K562 (cell line): ENCODE results near the gene CLGN. TPM values are rescaled to one million over a fixed set of nuclear protein-coding genes. Genes with fewer than 3 reads are reported as not detected.

Experiments used
- ARID1B ChIP-seq: fragments of 450-650 bp; IDR thresholded peaks from 2 replicates; pipeline ENCODE4 v1.6.1; 2016; ENCODE audit warnings: antibody characterized with exemption, mild to moderate bottlenecking, inconsistent platforms
- EGR1 ChIP-seq: fragments of 450-650 bp; conservative IDR thresholded peaks from 2 replicates; pipeline ENCODE4 v1.6.1; 2017; ENCODE audit warnings: mild to moderate bottlenecking
- HEY1 ChIP-seq: fragments of 250-450 bp; sonication (Bioruptor Pico); IDR thresholded peaks from 2 replicates; pipeline ENCODE4 v1.5.0; 2020; ENCODE audit warnings: mild to moderate bottlenecking, moderate library complexity, borderline replicate concordance
- HMG20A ChIP-seq: fragments of 450-650 bp; formaldehyde crosslinking; conservative IDR thresholded peaks from 2 replicates; pipeline ENCODE4 v1.4.0; 2020; ENCODE audit warnings: mild to moderate bottlenecking, mixed read lengths
- HOXB6 ChIP-seq: fragments of 250-450 bp; sonication (Bioruptor Pico); IDR thresholded peaks from 2 replicates; pipeline ENCODE4 v1.5.1; 2022; ENCODE audit warnings: mild to moderate bottlenecking, borderline replicate concordance
- L3MBTL2 ChIP-seq: fragments of 450-650 bp; IDR thresholded peaks from 2 replicates; pipeline ENCODE4 v1.6.1; 2016; ENCODE audit warnings: mild to moderate bottlenecking, moderate library complexity
- MED1 ChIP-seq: sonication (generic); formaldehyde crosslinking; IDR thresholded peaks from 2 replicates; pipeline ENCODE4 v1.8.1; 2023; ENCODE audit warnings: missing genetic modification reagents, borderline replicate concordance
- MLX ChIP-seq, 2 experiments: fragments of 450-650 bp in 1 of 2; sonication (generic) in 1 of 2; formaldehyde crosslinking; conservative IDR thresholded peaks; 2 replicates each; pipeline versions ENCODE4 v1.4.0 to v1.8.1; 2020 to 2022; ENCODE audit warnings: mild to moderate bottlenecking in 1 of 2, missing genetic modification reagents in 1 of 2
- MXI1 ChIP-seq: IDR thresholded peaks from 2 replicates; pipeline ENCODE4 v1.6.1; 2011; ENCODE audit warnings: low read depth, mild to moderate bottlenecking, improper control_type of control experiment, low read length
- NELFE ChIP-seq: IDR thresholded peaks from 2 replicates; pipeline ENCODE4 v1.6.1; 2011; ENCODE audit warnings: mild to moderate bottlenecking; ENCODE audit not compliant: insufficient read depth, insufficient read length
- NFE2L1 ChIP-seq: fragments of 450-650 bp; IDR thresholded peaks from 2 replicates; pipeline ENCODE4 v1.6.1; 2016; ENCODE audit warnings: missing genetic modification characterization, low read depth, mild to moderate bottlenecking, missing compliant biosample characterization, moderate library complexity, borderline replicate concordance
- VEZF1 ChIP-seq: fragments of 200-800 bp; sonication (Bioruptor generic); IDR thresholded peaks from 2 replicates; pipeline ENCODE4 v1.6.1; 2017; ENCODE audit warnings: missing genetic modification characterization, missing compliant biosample characterization
- ZFP30 ChIP-seq: fragments of 250-450 bp; sonication (Bioruptor Pico); IDR thresholded peaks from 2 replicates; pipeline ENCODE4 v1.8.0; 2022; ENCODE audit warnings: moderate library complexity, mild to moderate bottlenecking, inconsistent platforms, borderline replicate concordance
- ZNF184 ChIP-seq: sonication (generic); formaldehyde crosslinking; IDR thresholded peaks from 2 replicates; pipeline ENCODE4 v1.5.0; 2020; ENCODE audit warnings: missing genetic modification reagents
- ZNF639 ChIP-seq, 2 experiments: fragments of 200-800 bp in 1 of 2; sonication (Bioruptor generic) in 1 of 2; sonication (generic) in 1 of 2; formaldehyde crosslinking in 1 of 2; IDR thresholded peaks in 1 of 2; conservative IDR thresholded peaks in 1 of 2; 2 replicates each; pipeline versions ENCODE4 v1.5.0 to v1.6.1; 2016 to 2020; ENCODE audit warnings: missing compliant biosample characterization in 1 of 2, missing genetic modification characterization in 1 of 2, missing genetic modification reagents in 1 of 2
- ZSCAN29 ChIP-seq: fragments of 450-650 bp; IDR thresholded peaks from 2 replicates; pipeline ENCODE4 v1.6.1; 2017
- ZZZ3 ChIP-seq: fragments of 450-650 bp; IDR thresholded peaks from 2 replicates; pipeline ENCODE4 v1.6.1; 2016; ENCODE audit warnings: antibody characterized with exemption, mild to moderate bottlenecking, moderate library complexity
- polyA plus RNA-seq, 8 experiments: library from polyadenylated mRNA; depleted of rRNA in 4 of 8; stranded (reverse) in 5 of 8; unstranded in 3 of 8; fragments of >200 nt; fragmentation: Nextera tagmentation in 2 of 8; fragmentation: Illumina TruSeq in 1 of 8; extraction: Ambion mirVana in 2 of 8; extraction: Trizol in 1 of 8; gene quantifications; 2 replicates each; pipeline versions ENCODE4 v1.2.1 to v1.2.3, GENCODE V29; 2011 to 2014; ENCODE audit warnings: inconsistent platforms in 1 of 8, missing spikeins in 1 of 8
- total RNA-seq, 7 experiments: library from RNA; depleted of rRNA in 6 of 7; stranded (reverse); fragments of >200 nt in 6 of 7; fragmentation: Illumina TruSeq in 2 of 7; extraction: Trizol in 2 of 7; gene quantifications; 2 replicates each; pipeline versions ENCODE4 v1.2.1 to v1.2.3, GENCODE V29; 2011 to 2021; ENCODE audit warnings: low replicate concordance in 1 of 7

Gene CLGN
- total and polyA plus RNA-seq, 9 of the 15 experiments (the other 6 are each of a cell fraction or from before 2014, with no cell fraction given), result 0.22 to 3.6 (median 2.7) TPM

GRCh38 chr4:140427106-140427918, at the start of gene CLGN (continued):
- TF ChIP-seq ZZZ3 (no peak), MED1 (CRISPR knock-in tag) (no peak), ZSCAN29 (no peak), MLX (CRISPR knock-in tag; conservative IDR thresholded peaks at IDR 0.05) (no peak), L3MBTL2 (peak; percentile 97), ARID1B (no peak), VEZF1 (CRISPR knock-in tag) (peak; percentile 56), NFE2L1 (tag) (no peak), HOXB6 (CRISPR knock-in tag) (no peak), NELFE (no peak), HEY1 (CRISPR knock-in tag) (no peak), ZNF639 (CRISPR knock-in tag; conservative IDR thresholded peaks at IDR 0.05 in 1 of 2, IDR thresholded peaks at IDR 0.05 in 1 of 2) (0 out of 4 replicates have a peak, but pooled peaks of 1 of the 2 experiments have one; percentile 55), ZFP30 (no peak), MXI1 (no peak), ZNF184 (CRISPR knock-in tag) (no peak), EGR1 (no peak), HMG20A (CRISPR knock-in tag) (no peak)
